Spleen (tissue), 11 donors: ENCODE data around the gene CNIH2. TPM values are rescaled to one million over a fixed set of nuclear protein-coding genes. Genes with fewer than 3 reads are reported as not detected.

Experiments
- DNase-seq: peaks from one replicate; pipeline ENCODE4 v3.0.0-alpha.2; 2020
- H3K27ac ChIP-seq, 8 donors: fragments of 200-600 bp; sonication (generic) in 7 of 8; 1 replicate in 4 of 8; 2 replicates in 4 of 8; pipeline versions ENCODE4 v1.5.0 to v1.8.0; 2016 to 2021; ENCODE audit warnings: inconsistent platforms in 4 of 8, mild to moderate bottlenecking in 4 of 8, moderate library complexity in 1 of 8
- H3K27me3 ChIP-seq, 7 donors: fragments of 200-600 bp; sonication (generic) in 6 of 7; replicated peaks in 1 of 7; 1 replicate in 4 of 7; 2 replicates in 3 of 7; pipeline versions ENCODE4 v1.5.0 to v1.8.0; 2016 to 2021; ENCODE audit warnings: inconsistent platforms in 3 of 7, mild to moderate bottlenecking in 1 of 7
- H3K36me3 ChIP-seq, 6 donors: fragments of 200-600 bp; sonication (generic) in 5 of 6; 1 replicate in 4 of 6; 2 replicates in 2 of 6; pipeline versions ENCODE4 v1.5.0 to v1.8.0; 2016 to 2021; ENCODE audit warnings: inconsistent platforms in 2 of 6
- H3K4me1 ChIP-seq, 6 donors: fragments of 200-600 bp; sonication (generic) in 5 of 6; 1 replicate in 3 of 6; 2 replicates in 3 of 6; pipeline versions ENCODE4 v1.5.0 to v1.8.0; 2016 to 2021; ENCODE audit warnings: inconsistent platforms in 3 of 6
- H3K4me3 ChIP-seq, 8 donors: fragments of 200-600 bp; sonication (generic) in 7 of 8; 1 replicate in 4 of 8; 2 replicates in 4 of 8; pipeline versions ENCODE4 v1.5.0 to v1.8.0; 2016 to 2021; ENCODE audit warnings: inconsistent platforms in 4 of 8, mild to moderate bottlenecking in 4 of 8, moderate library complexity in 2 of 8
- H3K9me3 ChIP-seq, 8 donors: fragments of 200-600 bp; sonication (generic) in 7 of 8; 1 replicate in 4 of 8; 2 replicates in 4 of 8; pipeline versions ENCODE4 v1.5.0 to v1.8.0; 2016 to 2021; ENCODE audit warnings: inconsistent platforms in 4 of 8
- CTCF ChIP-seq, 11 experiments: fragments of 200-600 bp in 7 of 11; fragments of 450-650 bp in 4 of 11; sonication (generic) in 4 of 11; IDR thresholded peaks in 8 of 11; conservative IDR thresholded peaks in 3 of 11; 1 replicate in 7 of 11; 2 replicates in 4 of 11; pipeline versions ENCODE4 v1.4.0 to v1.8.0; 2016 to 2021; ENCODE audit warnings: antibody characterized with exemption in 11 of 11, inconsistent platforms in 4 of 11, mild to moderate bottlenecking in 1 of 11
- POLR2A ChIP-seq, 3 donors: fragments of 450-650 bp; IDR thresholded peaks; one replicate each; pipeline ENCODE4 v1.5.1; 2017; ENCODE audit warnings: antibody characterized with exemption in 3 of 3, mild to moderate bottlenecking in 1 of 3
- POLR2AphosphoS5 ChIP-seq, 3 donors: sonication (generic); formaldehyde crosslinking; IDR thresholded peaks; one replicate each; pipeline ENCODE4 v1.5.1; 2017; ENCODE audit warnings: antibody characterized with exemption in 3 of 3
- WGBS, 5 donors: extraction: QIAGEN DNeasy Blood & Tissue Kit in 3 of 5; methylation state at CpG; one replicate each; pipeline versions ENCODE4 v1.1.5 to v1.1.7; 2013 to 2018; 5-methylcytosine and 5-hydroxymethylcytosine counted together
- intact Hi-C: fragments of 100-400 bp; cut with DNase I; formaldehyde crosslinking; loops from one replicate; pipeline ENCODE4 v1.15.0; 2023; ENCODE audit warnings: low total_unique reads
- polyA plus RNA-seq, 3 donors: library from polyadenylated mRNA; stranded (reverse); fragments of 200-250 nt; gene quantifications; one replicate each; pipeline ENCODE4 v1.2.1, GENCODE V29; 2013
- total RNA-seq, 7 donors: library from RNA; depleted of rRNA in 3 of 7; stranded (reverse); fragments of >200 nt in 3 of 7; fragmentation: NEBNext Ultra II Directional in 4 of 7; extraction: Animal tissue kit (Norgen Biotek cat#: 25700) in 4 of 7; gene quantifications; one replicate each; pipeline versions ENCODE4 v1.1.0 to v1.2.1, GENCODE V29; 2016 to 2021
- donor health status: healthy with polysubstance abuse.
- donor health status: DM: no; HTN: no; CAD: no; lungs with moderate emphysema.
- donor health status: DM: no; HTN: no; CAD: no.
- donor health status: Bipolar disorder and iron deficiency.
- donor health status: healthy.
- donor health status: DM: no; HTN: no; CAD: no.
- donor health status: DM: yes; HTN: yes; CAD: no.

Gene CNIH2
- total and polyA plus RNA-seq, 10 donors: 0.20 to 1.9 (median 0.77) TPM; not detected in 2

GRCh38 chr11:66292543-66293332 lies 14.8 kb downstream of the CNIH2 start:
- TF ChIP-seq POLR2AphosphoS5 (IDR thresholded peaks at IDR 0.05) (no peak), POLR2A (IDR thresholded peaks at IDR 0.05) (no peak), CTCF (IDR thresholded peaks at IDR 0.05 in 8 of 11, conservative IDR thresholded peaks at IDR 0.05 in 3 of 11) (no peak)
- DNase-seq: no peak
- Histone ChIP-seq H3K9me3 (no peaks in the 10 kb centered on the region), H3K4me1 (peaks cover 14 to 44% (median 33%) of the 10 kb centered on the region in 6 donors), H3K4me3 (peak overlapping the region in 1 of 8 donors; percentile 73), H3K27me3 (peaks cover 0 to 73% (median 37%) of the 10 kb centered on the region in 7 donors), H3K27ac (no peak overlapping the region), H3K36me3 (no peaks in the 10 kb centered on the region)
- WGBS, 5 donors: 40 to 64% (median 55%) methylated on average over 12 to 17 of the region's 17 CpGs
- intact Hi-C loops: no loop called here

DNA sequence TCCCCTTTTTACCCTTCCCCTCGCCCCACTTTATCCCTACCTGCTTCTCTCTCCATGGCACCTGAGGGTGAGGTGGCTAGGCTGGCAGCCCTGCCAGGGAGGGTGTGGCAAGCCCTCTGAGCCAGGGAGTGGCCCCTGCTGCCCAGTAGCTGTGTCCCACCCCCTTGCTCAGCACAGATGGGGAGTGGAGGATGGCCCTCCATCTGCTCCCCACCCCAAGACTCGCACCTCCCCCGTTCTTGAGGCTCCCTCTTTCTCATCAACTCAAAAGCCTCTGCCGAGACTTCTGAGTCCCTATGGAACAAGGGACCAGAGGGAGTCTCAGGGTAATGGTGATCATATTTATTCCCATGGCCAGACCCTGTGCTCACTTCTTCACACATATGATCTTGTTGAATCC lies 15.4 kb downstream of the CNIH2 start:
- DNase-seq: no peak
- WGBS, 5 donors: 79 to 91% (median 82%) methylated on average over 3 to 4 of the region's 4 CpGs
- Histone ChIP-seq H3K4me3 (no peak overlapping the region), H3K27ac (no peak overlapping the region), H3K4me1 (peaks cover 8 to 38% (median 27%) of the 10 kb centered on the region in 6 donors), H3K36me3 (no peaks in the 10 kb centered on the region), H3K9me3 (no peaks in the 10 kb centered on the region), H3K27me3 (peaks cover 0 to 73% (median 37%) of the 10 kb centered on the region in 7 donors)
- intact Hi-C loops: no loop called here
- no peak for TF ChIP-seq POLR2A (IDR thresholded peaks at IDR 0.05)
- TF ChIP-seq POLR2AphosphoS5 (IDR thresholded peaks at IDR 0.05): no peak
- no peak for TF ChIP-seq CTCF (IDR thresholded peaks at IDR 0.05 in 8 of 11, conservative IDR thresholded peaks at IDR 0.05 in 3 of 11)

DNA sequence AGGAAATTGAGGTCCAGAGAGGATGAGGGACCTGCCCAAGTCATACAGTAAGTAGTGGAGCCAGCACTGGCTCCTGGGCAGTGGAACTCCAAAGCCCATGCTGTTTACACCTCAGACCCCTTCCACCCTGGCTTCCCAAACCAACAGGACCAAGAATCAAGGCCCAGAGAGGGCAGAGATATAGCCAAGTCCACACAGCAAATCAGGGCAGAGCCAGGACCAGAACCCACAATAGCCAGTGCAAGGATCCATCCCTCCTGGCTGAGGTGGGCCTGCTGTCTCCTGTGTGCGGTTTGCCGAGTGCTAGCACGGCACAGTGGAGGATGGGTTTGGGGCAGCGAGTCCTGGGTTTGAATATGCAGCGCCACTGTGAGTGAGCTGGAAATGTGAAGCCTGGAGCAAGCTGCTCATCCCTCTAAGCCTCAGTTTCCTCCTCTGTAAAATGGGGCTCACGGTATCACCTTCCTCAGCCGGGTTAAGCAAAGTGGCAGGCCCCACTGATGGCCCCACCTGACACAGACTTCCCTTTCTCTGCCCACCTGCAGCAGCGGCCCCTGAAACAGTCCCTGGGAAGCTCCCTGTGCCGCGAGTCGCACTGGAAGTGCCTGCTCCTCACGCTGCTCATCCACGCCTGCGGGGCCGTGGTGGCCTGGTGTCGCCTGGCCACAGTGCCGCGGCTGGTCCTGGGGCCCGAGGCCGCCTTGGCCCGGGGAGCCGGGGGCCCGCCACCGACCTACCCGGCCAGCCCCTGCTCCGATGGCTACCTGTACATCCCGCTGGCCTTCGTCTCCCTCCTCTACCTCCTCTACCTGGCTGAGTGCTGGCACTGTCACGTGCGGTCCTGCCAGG lies 16.0 kb downstream of the CNIH2 start:
- 80 to 92% (median 82%) methylated on average over 20 to 30 of the region's 30 CpGs for WGBS, 5 donors
- peaks cover 0 to 73% (median 37%) of the 10 kb centered on the region in 7 donors for H3K27me3 ChIP-seq
- no peak for TF ChIP-seq POLR2AphosphoS5 (IDR thresholded peaks at IDR 0.05)
- no peak for TF ChIP-seq CTCF (IDR thresholded peaks at IDR 0.05 in 8 of 11, conservative IDR thresholded peaks at IDR 0.05 in 3 of 11)
- TF ChIP-seq POLR2A (IDR thresholded peaks at IDR 0.05): no peak

More for the DNA sequence above, 16.0 kb downstream of the CNIH2 start:
- Histone ChIP-seq H3K4me1 (peaks cover 7 to 35% (median 24%) of the 10 kb centered on the region in 6 donors), H3K4me3 (no peak overlapping the region), H3K36me3 (no peaks in the 10 kb centered on the region), H3K9me3 (no peaks in the 10 kb centered on the region), H3K27ac (no peak overlapping the region)
- DNase-seq: no peak
- intact Hi-C loops: no loop called here
